HEK293T (cell line): ENCODE measurements around the gene ABCC2.
"Not testable (repeated sequence)": the region's sequence is repeated elsewhere in the genome, so short reads cannot be mapped to it uniquely, and the experiment has no call there.

Experiments used
- CTCF ChIA-PET: fragments of 350-600 bp; formaldehyde crosslinking; extraction: SDS; loops from one replicate; lab custom pipeline; 2021; ENCODE audit warnings: antibody characterized with exemption, inconsistent platforms; lab: Yijun Ruan, JAX
- POLR2A ChIA-PET: fragments of 350-600 bp; formaldehyde crosslinking; extraction: SDS; loops from one replicate; lab custom pipeline; 2020; ENCODE audit warnings: antibody characterized with exemption, inconsistent platforms; lab: Yijun Ruan, JAX
- DNase-seq: peaks from one replicate; pipeline ENCODE4 v3.0.0; 2012; ENCODE audit warnings: mixed read lengths; ENCODE audit errors: extremely low spot score
- ARNT ChIP-seq: fragments of 450-650 bp; IDR thresholded peaks from 2 replicates; pipeline ENCODE4 v1.6.1; 2017; ENCODE audit warnings: mild to moderate bottlenecking
- BHLHE40 ChIP-seq: fragments of 450-650 bp; IDR thresholded peaks from 2 replicates; pipeline ENCODE4 v1.6.1; 2016; ENCODE audit warnings: mild to moderate bottlenecking, moderate library complexity, borderline replicate concordance
- CTBP1 ChIP-seq: fragments of 450-650 bp; IDR thresholded peaks from 2 replicates; pipeline ENCODE4 v1.6.1; 2016; ENCODE audit warnings: borderline replicate concordance
- ELF4 ChIP-seq: fragments of 450-650 bp; IDR thresholded peaks from 2 replicates; pipeline ENCODE4 v1.6.1; 2017; ENCODE audit warnings: antibody characterized with exemption
- FOXA1 ChIP-seq: fragments of 450-650 bp; IDR thresholded peaks from 2 replicates; pipeline ENCODE4 v1.6.1; 2016; ENCODE audit warnings: mild to moderate bottlenecking
- FOXK2 ChIP-seq: fragments of 450-650 bp; IDR thresholded peaks from 2 replicates; pipeline ENCODE4 v1.6.1; 2016; ENCODE audit warnings: mild to moderate bottlenecking
- FOXM1 ChIP-seq: fragments of 450-650 bp; IDR thresholded peaks from 2 replicates; pipeline ENCODE4 v1.6.1; 2017; ENCODE audit warnings: mild to moderate bottlenecking, borderline replicate concordance
- HDGF ChIP-seq: fragments of 450-650 bp; IDR thresholded peaks from 2 replicates; pipeline ENCODE4 v1.6.1; 2017; ENCODE audit warnings: antibody characterized with exemption, borderline replicate concordance
- L3MBTL2 ChIP-seq: fragments of 450-650 bp; conservative IDR thresholded peaks from 2 replicates; pipeline ENCODE4 v1.6.1; 2016; ENCODE audit warnings: mild to moderate bottlenecking
- LEF1 ChIP-seq: fragments of 450-650 bp; IDR thresholded peaks from 2 replicates; pipeline ENCODE4 v1.6.1; 2017; ENCODE audit warnings: mild to moderate bottlenecking, borderline replicate concordance
- NFRKB ChIP-seq: fragments of 450-650 bp; IDR thresholded peaks from 2 replicates; pipeline ENCODE4 v1.6.1; 2016; ENCODE audit warnings: mild to moderate bottlenecking, moderate library complexity
- PKNOX1 ChIP-seq: fragments of 450-650 bp; IDR thresholded peaks from 2 replicates; pipeline ENCODE4 v1.6.1; 2016
- SP1 ChIP-seq: fragments of 450-650 bp; IDR thresholded peaks from 2 replicates; pipeline ENCODE4 v1.6.1; 2017
- SUZ12 ChIP-seq: fragments of 450-650 bp; IDR thresholded peaks from 2 replicates; pipeline ENCODE4 v1.6.1; 2016; ENCODE audit warnings: mild to moderate bottlenecking
- TARDBP ChIP-seq: fragments of 450-650 bp; IDR thresholded peaks from 2 replicates; pipeline ENCODE4 v1.6.1; 2016
- ZNF384 ChIP-seq: fragments of 450-650 bp; IDR thresholded peaks from 2 replicates; pipeline ENCODE4 v1.6.1; 2016

The ABCC2 gene

DNA sequence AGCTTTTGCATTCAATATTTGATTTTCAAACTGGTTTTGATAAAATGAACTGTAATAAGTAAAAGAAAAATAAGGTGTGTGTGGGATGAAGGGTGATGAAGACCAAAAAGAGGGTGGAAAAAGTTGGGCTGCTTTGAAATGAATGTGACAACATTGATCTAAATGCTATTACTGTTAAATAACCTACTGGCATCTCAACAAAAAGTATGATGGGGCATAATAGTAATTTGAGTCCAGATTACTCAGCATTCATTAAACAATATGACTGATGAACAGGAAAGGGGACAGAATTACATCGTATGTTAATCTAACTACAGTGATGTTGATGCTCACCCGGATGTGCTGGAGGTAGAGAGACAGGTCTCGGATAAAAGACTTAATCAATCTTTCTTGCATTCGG lies 112.2 kb downstream of the ABCC2 start:
- TF ChIP-seq CTBP1 (no peak), FOXA1 (no peak), HDGF (no peak), LEF1 (no peak), SUZ12 (no peak), PKNOX1 (no peak), TARDBP (no peak), ZNF384 (no peak), ELF4 (no peak), BHLHE40 (no peak), FOXM1 (no peak), L3MBTL2 (no peak), FOXK2 (no peak), NFRKB (no peak), ARNT (no peak), SP1 (no peak)
- CTCF ChIA-PET: interaction anchor here (0.7 kb wide), 1 partner anchor 8 kb away, joined by 3 read pairs; no protein-coding TSS in a partner anchor
- POLR2A ChIA-PET: no interaction called here
- no peak for DNase-seq

DNA sequence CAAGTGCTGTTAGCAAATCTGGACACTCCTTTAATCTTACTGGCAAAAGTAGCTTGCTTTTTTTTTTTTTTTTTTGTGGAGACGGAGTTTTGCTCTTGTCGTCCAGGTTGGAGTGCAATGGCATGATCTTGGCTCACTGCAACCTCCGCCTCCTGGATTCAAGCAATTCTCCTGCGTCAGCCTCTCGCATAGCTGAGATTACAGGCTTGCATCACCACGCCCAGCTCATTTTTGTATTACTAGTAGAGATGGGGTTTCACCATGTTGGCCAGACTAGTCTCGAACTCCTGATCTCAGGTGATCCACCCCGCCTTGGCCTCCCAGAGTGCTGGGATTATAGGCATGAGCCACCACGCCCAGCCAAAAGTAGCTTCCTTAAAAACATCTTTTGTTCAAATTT lies 112.6 kb downstream of the ABCC2 start:
- DNase-seq, POLR2A ChIA-PET: not testable (repeated sequence)
- CTCF ChIA-PET: interaction anchor here (0.6 to 0.7 kb wide), 2 partner anchors 9 to 507 kb away, joined by 3 read pairs; no protein-coding TSS in a partner anchor

DNA sequence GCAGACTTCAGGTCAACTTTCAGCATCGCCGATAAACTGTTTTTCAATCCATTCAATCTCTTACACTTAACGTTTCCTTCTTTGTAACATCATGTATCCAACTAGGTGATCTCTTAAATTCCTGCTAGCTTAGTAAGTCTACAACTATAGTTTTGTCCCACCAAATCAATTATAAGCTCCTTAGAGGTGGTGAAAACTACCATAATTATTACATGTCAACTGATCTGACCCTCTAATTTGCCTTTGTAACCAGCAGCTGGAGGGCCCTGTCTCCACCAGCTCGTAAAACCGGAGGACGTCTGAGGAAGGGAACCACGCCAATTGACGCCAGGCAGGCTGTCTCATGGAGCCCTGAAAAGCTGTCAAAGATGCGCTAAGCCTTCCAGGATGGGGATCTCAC lies 113.4 kb downstream of the ABCC2 start:
- TF ChIP-seq BHLHE40 (no peak), L3MBTL2 (no peak), SUZ12 (no peak), NFRKB (no peak), LEF1 (no peak), SP1 (no peak), PKNOX1 (no peak), HDGF (no peak), FOXK2 (no peak), FOXM1 (no peak), ZNF384 (no peak), TARDBP (no peak), CTBP1 (no peak), ELF4 (no peak), ARNT (no peak), FOXA1 (no peak)
- ChIA-PET CTCF (interaction anchor here (0.6 kb wide), 2 partner anchors 36 to 506 kb away, joined by 3 read pairs; no protein-coding TSS in a partner anchor), POLR2A (no interaction called here)
- DNase-seq: no peak
